PC-9 (cell line): ENCODE measurements around the gene P3H3. TPM values are rescaled to one million over a fixed set of nuclear protein-coding genes. Genes with fewer than 3 reads are reported as not detected.

Experiments used
- Bru-seq: library from RNA; stranded (reverse); fragments of 400-500 nt; gene quantifications from one replicate; lab custom pipeline; 2021; lab: Mats Ljungman, UMichigan
- BruChase-seq, 2 experiments: library from RNA; stranded (reverse); fragments of 400-500 nt; gene quantifications; one replicate each; lab custom pipeline; 2021; lab: Mats Ljungman, UMichigan
- BruUV-seq: library from RNA; stranded (reverse); fragments of 400-500 nt; replicated peaks from 2 replicates; lab custom pipeline; 2021; lab: Mats Ljungman, UMichigan
- CTCF ChIA-PET: fragments of 300-600 bp; sonication (Branson Sonifier 250); formaldehyde crosslinking; loops from one replicate; lab custom pipeline; 2022; ENCODE audit warnings: antibody characterized with exemption; lab: Charles Lee
- POLR2A ChIA-PET: fragments of 300-600 bp; sonication (Branson Sonifier 250); formaldehyde crosslinking; loops from one replicate; lab custom pipeline; 2022; ENCODE audit warnings: antibody characterized with exemption; ENCODE audit not compliant: unreplicated experiment; lab: Charles Lee
- DNase-seq, 2 experiments: peaks; one replicate each; pipeline versions ENCODE4 v3.0.0 to v3.0.0-alpha.2; 2015 to 2022; ENCODE audit warnings: mixed read lengths in 1 of 2
- H2AFZ ChIP-seq: fragments of 200-600 bp; sonication (generic); 2 replicates; pipeline ENCODE4 v1.8.1; 2017; ENCODE audit warnings: antibody characterized with exemption
- H3F3A ChIP-seq: fragments of 200-600 bp; sonication (generic); 2 replicates; pipeline ENCODE4 v1.8.1; 2017; ENCODE audit warnings: antibody characterized with exemption, mild to moderate bottlenecking, low read depth; ENCODE audit not compliant: insufficient read depth
- H3K27ac ChIP-seq: fragments of 200-600 bp; sonication (generic); 2 replicates; pipeline ENCODE4 v1.6.1; 2016; ENCODE audit warnings: mixed run types
- H3K27me3 ChIP-seq: fragments of 200-600 bp; sonication (generic); 2 replicates; pipeline ENCODE4 v1.6.1; 2016; ENCODE audit warnings: low read depth, mixed run types; ENCODE audit not compliant: insufficient read depth
- H3K36me3 ChIP-seq: fragments of 200-600 bp; sonication (generic); 2 replicates; pipeline ENCODE4 v1.6.1; 2016; ENCODE audit warnings: low read depth, mixed run types
- H3K4me1 ChIP-seq: fragments of 200-600 bp; sonication (generic); replicated peaks from 2 replicates; pipeline ENCODE4 v1.6.1; 2016; ENCODE audit warnings: mixed run types; ENCODE audit not compliant: insufficient read depth
- H3K4me2 ChIP-seq: fragments of 200-600 bp; sonication (generic); 2 replicates; pipeline ENCODE4 v1.6.1; 2017; ENCODE audit warnings: mixed run types
- H3K4me3 ChIP-seq: fragments of 200-600 bp; sonication (generic); 2 replicates; pipeline ENCODE4 v1.6.1; 2016; ENCODE audit warnings: mixed run types
- H3K79me2 ChIP-seq: fragments of 200-600 bp; sonication (generic); 2 replicates; pipeline ENCODE4 v1.6.1; 2017; ENCODE audit warnings: low read depth, mixed run types
- H3K9me2 ChIP-seq: fragments of 200-600 bp; sonication (generic); 2 replicates; pipeline ENCODE4 v1.8.1; 2017; ENCODE audit warnings: mild to moderate bottlenecking; ENCODE audit not compliant: insufficient read depth
- H3K9me3 ChIP-seq: fragments of 200-600 bp; sonication (generic); 2 replicates; pipeline ENCODE4 v1.8.1; 2016; ENCODE audit warnings: low read depth; ENCODE audit not compliant: insufficient read depth
- H4K20me1 ChIP-seq: fragments of 200-600 bp; sonication (generic); 2 replicates; pipeline ENCODE4 v1.8.1; 2017; ENCODE audit not compliant: insufficient read depth
- CTCF ChIP-seq: fragments of 200-600 bp; sonication (generic); conservative IDR thresholded peaks from 2 replicates; pipeline ENCODE4 v1.6.1; 2017; ENCODE audit warnings: mixed run types, antibody characterized with exemption, mild to moderate bottlenecking, moderate library complexity
- EZH2 ChIP-seq: fragments of 200-600 bp; sonication (generic); IDR thresholded peaks from 2 replicates; pipeline ENCODE4 v1.8.0; 2017; ENCODE audit warnings: antibody characterized with exemption, low read depth
- intact Hi-C: fragments of 100-400 bp; cut with micrococcal nuclease; formaldehyde crosslinking; loops from one replicate; pipeline ENCODE4 v1.10.0; 2022; ENCODE audit not compliant: unreplicated experiment
- long read RNA-seq: library from polyadenylated mRNA; stranded (forward); transcript quantifications from one replicate; pipeline ENCODE4 v2.0.0, GENCODE V29; 2022
- total RNA-seq: library from RNA; stranded (reverse); gene quantifications from 2 replicates; pipeline ENCODE4 v1.2.3, GENCODE V29; 2021

P3H3 gene
- total RNA-seq (0.45 and 0.52 TPM in 2 replicates), Bru-seq, nascent RNA (percentile 11 among the genes with signal in this experiment), BruChase-seq, experiment 1, labeled RNA remaining after a 2-hour chase (percentile 11 among the genes with signal in this experiment), BruChase-seq, experiment 2, labeled RNA remaining after a 6-hour chase (not detected)
- long read RNA-seq, partial matches to known transcripts: 0 of 1 reads
- long read RNA-seq, other reads (novel, unspliced or antisense): 0 of 1 reads

- peaks cover 90% of the 10 kb centered on the region for H3K27me3 ChIP-seq
- BruUV-seq: no TSS peak
Observed at GRCh38 chr12:6827982-6828780, at the start of gene P3H3. Gene P3H3, plus strand, starts transcription at chr12:6828407. Its CDS starts 34 bp downstream, at chr12:6828441.

GRCh38 chr12:6778574-6779550 lies 49.3 kb upstream of the P3H3 start:
- CTCF ChIA-PET: interaction anchor here (0.5 to 2.1 kb wide), 3 partner anchors 26 to 139 kb away, joined by 3 to 10 read pairs (median 5); partner anchors contain the start of gene MLF2
- peak; percentile 98 for TF ChIP-seq CTCF
- TF ChIP-seq EZH2: no peak
- no peak overlapping the region for H3K27ac ChIP-seq

More at GRCh38 chr12:6827982-6828780, at the start of gene P3H3:
- no peaks in the 10 kb centered on the region for H3K36me3 ChIP-seq
- intact Hi-C loops: loop anchor here (5.0 kb wide), 2 partner anchors 141 to 261 kb away; partner anchors contain the start of genes NOP2 and ZNF384
- no peak for DNase-seq
- H3K9me3 ChIP-seq: no peaks in the 10 kb centered on the region
- no peak within 1 kb of the TSS; the same call in 1 of the 2 replicates for H2AFZ ChIP-seq
- H3K79me2 ChIP-seq: no peaks in the 10 kb centered on the region
- peak within 1 kb of the TSS; percentile 61 for H3K4me2 ChIP-seq
- no peaks in the 10 kb centered on the region for H4K20me1 ChIP-seq
- POLR2A ChIA-PET: interaction anchor here (0.7 kb wide), 1 partner anchor 27 kb away, joined by 4 read pairs; no protein-coding TSS in a partner anchor
- H3F3A ChIP-seq: no peaks in the 10 kb centered on the region; the same call in 1 of the 2 replicates
- TF ChIP-seq CTCF (no peak), EZH2 (peak; percentile 91)
- no peak within 1 kb of the TSS for H3K27ac ChIP-seq
- H3K9me2 ChIP-seq: no peaks in the 10 kb centered on the region
- H3K4me1 ChIP-seq: no peaks in the 10 kb centered on the region
- H3K4me3 ChIP-seq: peak within 1 kb of the TSS; percentile 13; the same call in 1 of the 2 replicates
- CTCF ChIA-PET: interaction anchor here (1.3 kb wide), 1 partner anchor 74 kb away, joined by 5 read pairs; no protein-coding TSS in a partner anchor

More at GRCh38 chr12:6778574-6779550, 49.3 kb upstream of the P3H3 start:
- Histone ChIP-seq H2AFZ (peak overlapping the region; percentile 64), H3K4me3 (peak overlapping the region; percentile 47; the same call in 1 of the 2 replicates), H3K9me3 (no peaks in the 10 kb centered on the region), H3K9me2 (no peaks in the 10 kb centered on the region), H3K4me1 (no peaks in the 10 kb centered on the region), H3K36me3 (no peaks in the 10 kb centered on the region), H3F3A (peaks cover 7% of the 10 kb centered on the region; the same call in 1 of the 2 replicates), H3K79me2 (no peaks in the 10 kb centered on the region), H4K20me1 (no peaks in the 10 kb centered on the region), H3K4me2 (peak overlapping the region; percentile 80), H3K27me3 (no peaks in the 10 kb centered on the region)
- intact Hi-C loops: loop anchor here (1.0 to 2.0 kb wide), 6 partner anchors 26 to 356 kb away; partner anchors contain the start of gene MLF2
- POLR2A ChIA-PET: interaction anchor here (0.6 kb wide), 1 partner anchor 401 kb away, joined by 7 read pairs; no protein-coding TSS in a partner anchor
- BruUV-seq: no TSS peak
- peak; percentile 86 to 98 for DNase-seq
